Adrenal gland (tissue), 5 donors: ENCODE data around the gene DNPEP.

Experiments used
- CTCF ChIP-seq, 6 experiments: fragments of 450-650 bp in 4 of 6; fragments of 200-600 bp in 2 of 6; sonication (generic) in 1 of 6; IDR thresholded peaks; 1 replicate in 5 of 6; 2 replicates in 1 of 6; pipeline versions ENCODE4 v1.5.1 to v1.8.0; 2016 to 2021; ENCODE audit warnings: antibody characterized with exemption in 6 of 6, mild to moderate bottlenecking in 2 of 6, moderate library complexity in 1 of 6
- POLR2A ChIP-seq, 2 donors: fragments of 450-650 bp; IDR thresholded peaks; one replicate each; pipeline ENCODE4 v1.6.1; 2017; ENCODE audit warnings: antibody characterized with exemption in 2 of 2, mild to moderate bottlenecking in 2 of 2, moderate library complexity in 1 of 2
- donor health status: DM: no; HTN: no; CAD: no.

GRCh38 chr2:219368690-219369191 is 19.0 kb downstream of the DNPEP start:
- no peak for TF ChIP-seq CTCF (IDR thresholded peaks at IDR 0.05)
- no peak for TF ChIP-seq POLR2A (IDR thresholded peaks at IDR 0.05)
